Caco-2 (cell line): ENCODE measurements around the gene CTXND1. TPM values are rescaled to one million over a fixed set of nuclear protein-coding genes. Genes with fewer than 3 reads are reported as not detected.

ENCODE experiments used
- BruUV-seq: library from RNA; stranded (reverse); fragments of 400-500 nt; replicated peaks from 2 replicates; lab custom pipeline; 2021; lab: Mats Ljungman, UMichigan
- CTCF ChIA-PET: fragments of 300-600 bp; sonication (Branson Sonifier 250); formaldehyde crosslinking; loops from one replicate; lab custom pipeline; 2022; ENCODE audit warnings: antibody characterized with exemption; lab: Charles Lee
- POLR2A ChIA-PET: fragments of 300-600 bp; sonication (Branson Sonifier 250); formaldehyde crosslinking; loops from one replicate; lab custom pipeline; 2022; ENCODE audit warnings: antibody characterized with exemption; lab: Charles Lee
- DNase-seq, 2 experiments: peaks; one replicate each; pipeline versions ENCODE4 v3.0.0 to v3.0.0-alpha.2; 2020 to 2022
- H3K27me3 ChIP-seq: replicated peaks from 2 replicates; pipeline ENCODE4 v1.6.0; 2011; ENCODE audit warnings: low read length; ENCODE audit not compliant: control insufficient read depth, insufficient read depth
- H3K36me3 ChIP-seq: 2 replicates; pipeline ENCODE4 v1.5.1; 2011; ENCODE audit warnings: low read length; ENCODE audit not compliant: control insufficient read depth, insufficient read depth
- H3K4me1 ChIP-seq: fragments of 250-450 bp; sonication (Bioruptor Pico); 2 replicates; pipeline ENCODE4 v1.5.1; 2020; ENCODE audit warnings: mild to moderate bottlenecking
- H3K4me3 ChIP-seq: 2 replicates; pipeline ENCODE4 v1.5.1; 2011; ENCODE audit warnings: low read depth, mild to moderate bottlenecking, control low read depth, low read length
- H3K9me3 ChIP-seq: fragments of 250-450 bp; sonication (Bioruptor Pico); 2 replicates; pipeline ENCODE4 v1.5.1; 2020; ENCODE audit warnings: mild to moderate bottlenecking, moderate library complexity
- H3K27ac Mint-ChIP-seq: one replicate; pipeline ENCODE4 v1.8.0; 2022; ENCODE audit warnings: mixed read lengths; ENCODE audit not compliant: unreplicated experiment
- H3K27me3 Mint-ChIP-seq: one replicate; pipeline ENCODE4 v1.8.0; 2022; ENCODE audit warnings: mixed read lengths; ENCODE audit not compliant: insufficient read depth, unreplicated experiment
- H3K36me3 Mint-ChIP-seq: one replicate; pipeline ENCODE4 v1.8.0; 2022; ENCODE audit warnings: mild to moderate bottlenecking, mixed read lengths; ENCODE audit not compliant: insufficient read depth, unreplicated experiment
- H3K4me1 Mint-ChIP-seq: one replicate; pipeline ENCODE4 v1.8.0; 2022; ENCODE audit warnings: low read depth, mixed read lengths; ENCODE audit not compliant: unreplicated experiment
- H3K4me3 Mint-ChIP-seq: one replicate; pipeline ENCODE4 v1.8.0; 2022; ENCODE audit warnings: mild to moderate bottlenecking, moderate library complexity, mixed read lengths; ENCODE audit not compliant: unreplicated experiment
- H3K9me3 Mint-ChIP-seq: one replicate; pipeline ENCODE4 v1.8.0; 2022; ENCODE audit warnings: mixed read lengths; ENCODE audit not compliant: unreplicated experiment
- CTCF ChIP-seq, 2 experiments: fragments of 200-600 bp in 1 of 2; IDR thresholded peaks; 1 replicate in 1 of 2; 2 replicates in 1 of 2; pipeline versions ENCODE4 v1.5.1 to v1.8.0; 2011 to 2022; ENCODE audit warnings: antibody characterized with exemption in 1 of 2, control low read depth in 1 of 2, inconsistent platforms in 1 of 2, low read depth in 1 of 2, low read length in 1 of 2, mild to moderate bottlenecking in 1 of 2, moderate library complexity in 1 of 2; ENCODE audit not compliant: insufficient read depth in 1 of 2, severe bottlenecking in 1 of 2, unreplicated experiment in 1 of 2
- intact Hi-C: fragments of 100-400 bp; cut with micrococcal nuclease; formaldehyde crosslinking; loops from one replicate; pipeline ENCODE4 v1.10.0; 2022; ENCODE audit not compliant: unreplicated experiment
- total RNA-seq: library from RNA; stranded (reverse); gene quantifications from 2 replicates; pipeline ENCODE4 v1.2.3, GENCODE V29; 2022

The CTXND1 gene
- total RNA-seq, 1 experiment from 2014 or later: 0.05 TPM

- Mint-ChIP-seq H3K9me3 (no peaks in the 10 kb centered on the region), H3K27me3 (peaks cover 6% of the 10 kb centered on the region), H3K27ac (no peak overlapping the region), H3K36me3 (no peaks in the 10 kb centered on the region), H3K4me1 (peaks cover 8% of the 10 kb centered on the region), H3K4me3 (peak overlapping the region; percentile 61)
- ChIA-PET POLR2A (no interaction called here), CTCF (no interaction called here)
- no peak for TF ChIP-seq CTCF (IDR thresholded peaks at IDR 0.05; ENCODE audit: insufficient read depth in 1 of 2, low read depth in 1 of 2, low read length in 1 of 2, severe bottlenecking in 1 of 2, unreplicated experiment in 1 of 2)
- no peaks in the 10 kb centered on the region for H3K27me3 ChIP-seq
- H3K9me3 ChIP-seq: no peaks in the 10 kb centered on the region
- H3K4me1 ChIP-seq: peaks cover 33% of the 10 kb centered on the region
- H3K36me3 ChIP-seq: no peaks in the 10 kb centered on the region
- intact Hi-C loops: no loop called here
- peak in 1 of 2 experiments; percentile 17 for DNase-seq
- no TSS peak for BruUV-seq
- peak overlapping the region; percentile 52 for H3K4me3 ChIP-seq
These were observed 439 bp downstream of the CTXND1 start for GRCh38 chr15:80251428-80252120.

- no TSS peak for BruUV-seq
- Mint-ChIP-seq H3K9me3 (no peaks in the 10 kb centered on the region), H3K4me3 (peak overlapping the region; percentile 61), H3K27me3 (peaks cover 6% of the 10 kb centered on the region), H3K4me1 (peaks cover 8% of the 10 kb centered on the region), H3K36me3 (no peaks in the 10 kb centered on the region), H3K27ac (no peak overlapping the region)
- ChIA-PET POLR2A (no interaction called here), CTCF (no interaction called here)
- intact Hi-C loops: no loop called here
- Histone ChIP-seq H3K27me3 (no peaks in the 10 kb centered on the region), H3K4me3 (peak overlapping the region; percentile 9), H3K9me3 (no peaks in the 10 kb centered on the region), H3K36me3 (no peaks in the 10 kb centered on the region), H3K4me1 (peaks cover 33% of the 10 kb centered on the region)
- TF ChIP-seq CTCF (IDR thresholded peaks at IDR 0.05; ENCODE audit: insufficient read depth in 1 of 2, low read depth in 1 of 2, low read length in 1 of 2, severe bottlenecking in 1 of 2, unreplicated experiment in 1 of 2): no peak
- DNase-seq: no peak
These were observed 1.2 kb downstream of the CTXND1 start for GRCh38 chr15:80250614-80251427.

- no peaks in the 10 kb centered on the region for H3K27me3 ChIP-seq
- no TSS peak for BruUV-seq
- no peak for DNase-seq
- peaks cover 8% of the 10 kb centered on the region for H3K4me1 Mint-ChIP-seq
- H3K9me3 ChIP-seq: no peaks in the 10 kb centered on the region
- ChIA-PET POLR2A (no interaction called here), CTCF (no interaction called here)
- H3K4me1 ChIP-seq: peaks cover 33% of the 10 kb centered on the region
- peak overlapping the region; percentile 13 for H3K4me3 Mint-ChIP-seq
- no peak for TF ChIP-seq CTCF (IDR thresholded peaks at IDR 0.05; ENCODE audit: insufficient read depth in 1 of 2, low read depth in 1 of 2, low read length in 1 of 2, severe bottlenecking in 1 of 2, unreplicated experiment in 1 of 2)
- peaks cover 6% of the 10 kb centered on the region for H3K27me3 Mint-ChIP-seq
- H3K9me3 Mint-ChIP-seq: no peaks in the 10 kb centered on the region
- intact Hi-C loops: no loop called here
- H3K36me3 ChIP-seq: no peaks in the 10 kb centered on the region
- H3K4me3 ChIP-seq: no peak overlapping the region
- H3K36me3 Mint-ChIP-seq: no peaks in the 10 kb centered on the region
- no peak overlapping the region for H3K27ac Mint-ChIP-seq
These were observed 2.0 kb downstream of the CTXND1 start for GRCh38 chr15:80249973-80250372.
